ENCODE results near the gene DDX51.
"Not testable (repeated sequence)": the region's sequence is repeated elsewhere in the genome, so short reads cannot be mapped to it uniquely, and the experiment has no call there.

The DDX51 gene

GRCh38 chr12:132108211-132108832 is 35.8 kb downstream of the DDX51 start:
- no peak for TF ChIP-seq CTCF (IDR thresholded peaks at IDR 0.05; ENCODE audit: insufficient read depth, missing control alignments)
- FAIRE-seq (no peak), DNase-seq (ENCODE audit: insufficient read length, low spot score) (no peak)

GRCh38 chr12:132106921-132107320 is 37.2 kb downstream of the DDX51 start:
- DNase-seq (ENCODE audit: insufficient read length, low spot score), result no peak
- no peak for TF ChIP-seq CTCF (IDR thresholded peaks at IDR 0.05; ENCODE audit: insufficient read depth, missing control alignments)
- no peak for FAIRE-seq

GRCh38 chr12:132105467-132105866 is 38.7 kb downstream of the DDX51 start:
- no peak for DNase-seq (ENCODE audit: insufficient read length, low spot score)
- FAIRE-seq, result no peak

GRCh38 chr12:132103542-132104308 is 40.4 kb downstream of the DDX51 start:
- FAIRE-seq (no peak), DNase-seq (ENCODE audit: insufficient read length, low spot score) (no peak)
- TF ChIP-seq CTCF (IDR thresholded peaks at IDR 0.05; ENCODE audit: insufficient read depth, missing control alignments), result no peak

More at GRCh38 chr12:132105467-132105866, 38.7 kb downstream of the DDX51 start:
- TF ChIP-seq CTCF (IDR thresholded peaks at IDR 0.05; ENCODE audit: insufficient read depth, missing control alignments), result no peak

GRCh38 chr12:132103072-132103471 is 41.0 kb downstream of the DDX51 start:
- not testable (repeated sequence) for DNase-seq (ENCODE audit: insufficient read length, low spot score); FAIRE-seq

- DNase-seq (ENCODE audit: insufficient read length, low spot score) (no peak), FAIRE-seq (no peak)
- TF ChIP-seq CTCF (IDR thresholded peaks at IDR 0.05; ENCODE audit: insufficient read depth, missing control alignments), result no peak
These were observed 41.8 kb downstream of the DDX51 start for GRCh38 chr12:132102297-132102696.

GRCh38 chr12:132100306-132101065 is 43.6 kb downstream of the DDX51 start:
- no peak for TF ChIP-seq CTCF (IDR thresholded peaks at IDR 0.05; ENCODE audit: insufficient read depth, missing control alignments)
- DNase-seq (ENCODE audit: insufficient read length, low spot score), result no peak
- no peak for FAIRE-seq

All from D721Med (cell line).